GM12801 (cell line): ENCODE measurements around the gene SDC4.

Source experiments
- TF ChIP-seq, protein P1 (sequence below): IDR thresholded peaks from one replicate; pipeline ENCODE4 v1.5.1; 2011; ENCODE audit warnings: control low read depth; ENCODE audit not compliant: insufficient read length; ENCODE audit errors: extremely low read depth

Gene SDC4, protein sequence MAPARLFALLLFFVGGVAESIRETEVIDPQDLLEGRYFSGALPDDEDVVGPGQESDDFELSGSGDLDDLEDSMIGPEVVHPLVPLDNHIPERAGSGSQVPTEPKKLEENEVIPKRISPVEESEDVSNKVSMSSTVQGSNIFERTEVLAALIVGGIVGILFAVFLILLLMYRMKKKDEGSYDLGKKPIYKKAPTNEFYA

DNA sequence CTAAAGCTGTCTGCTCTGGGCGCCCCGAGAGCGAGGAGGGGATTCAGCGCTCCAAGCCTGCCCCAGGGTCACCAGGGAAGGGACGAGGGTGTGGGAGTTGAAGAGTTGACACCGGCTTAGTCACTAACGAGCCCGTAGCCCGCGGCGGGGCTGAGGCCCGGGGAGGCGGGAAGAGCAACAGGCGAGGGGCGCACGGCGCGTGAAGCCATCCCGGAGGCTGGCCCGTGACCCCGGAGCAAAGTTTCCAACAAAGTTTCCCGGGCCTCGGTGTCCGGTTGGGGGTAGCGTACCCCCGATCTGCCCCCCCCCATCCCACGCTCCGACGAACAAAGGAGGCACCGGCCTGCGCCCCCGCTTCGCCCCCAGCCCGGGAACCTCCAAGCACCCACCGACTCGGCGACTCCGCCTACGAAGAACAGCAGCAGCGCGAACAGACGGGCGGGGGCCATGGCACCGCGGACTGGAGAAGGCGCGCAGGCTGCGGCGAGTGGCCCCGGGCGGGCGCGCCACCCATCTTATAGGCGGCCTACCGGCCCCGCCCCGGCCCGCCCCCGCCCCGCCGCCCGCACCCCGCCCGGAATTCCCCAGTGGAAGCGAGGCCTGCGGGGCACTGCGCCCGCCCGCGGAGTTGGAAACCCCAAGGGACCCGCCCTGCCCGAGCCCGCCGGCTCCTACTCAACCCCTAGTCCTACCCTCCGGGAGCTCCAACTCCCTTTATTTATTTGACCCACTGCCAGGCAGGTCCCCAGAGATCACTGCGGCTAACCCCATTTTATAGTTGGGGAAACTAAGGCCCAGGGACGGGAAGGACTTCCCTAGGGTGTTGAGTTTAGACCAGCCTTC is at the start of gene SDC4:
Gene SDC4 (minus strand): TSS at position 489 of the 843 bp plus-strand sequence. CDS start 40 bp downstream, at position 449.
- TF ChIP-seq, protein P1, sequence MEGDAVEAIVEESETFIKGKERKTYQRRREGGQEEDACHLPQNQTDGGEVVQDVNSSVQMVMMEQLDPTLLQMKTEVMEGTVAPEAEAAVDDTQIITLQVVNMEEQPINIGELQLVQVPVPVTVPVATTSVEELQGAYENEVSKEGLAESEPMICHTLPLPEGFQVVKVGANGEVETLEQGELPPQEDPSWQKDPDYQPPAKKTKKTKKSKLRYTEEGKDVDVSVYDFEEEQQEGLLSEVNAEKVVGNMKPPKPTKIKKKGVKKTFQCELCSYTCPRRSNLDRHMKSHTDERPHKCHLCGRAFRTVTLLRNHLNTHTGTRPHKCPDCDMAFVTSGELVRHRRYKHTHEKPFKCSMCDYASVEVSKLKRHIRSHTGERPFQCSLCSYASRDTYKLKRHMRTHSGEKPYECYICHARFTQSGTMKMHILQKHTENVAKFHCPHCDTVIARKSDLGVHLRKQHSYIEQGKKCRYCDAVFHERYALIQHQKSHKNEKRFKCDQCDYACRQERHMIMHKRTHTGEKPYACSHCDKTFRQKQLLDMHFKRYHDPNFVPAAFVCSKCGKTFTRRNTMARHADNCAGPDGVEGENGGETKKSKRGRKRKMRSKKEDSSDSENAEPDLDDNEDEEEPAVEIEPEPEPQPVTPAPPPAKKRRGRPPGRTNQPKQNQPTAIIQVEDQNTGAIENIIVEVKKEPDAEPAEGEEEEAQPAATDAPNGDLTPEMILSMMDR: no peak

DNA sequence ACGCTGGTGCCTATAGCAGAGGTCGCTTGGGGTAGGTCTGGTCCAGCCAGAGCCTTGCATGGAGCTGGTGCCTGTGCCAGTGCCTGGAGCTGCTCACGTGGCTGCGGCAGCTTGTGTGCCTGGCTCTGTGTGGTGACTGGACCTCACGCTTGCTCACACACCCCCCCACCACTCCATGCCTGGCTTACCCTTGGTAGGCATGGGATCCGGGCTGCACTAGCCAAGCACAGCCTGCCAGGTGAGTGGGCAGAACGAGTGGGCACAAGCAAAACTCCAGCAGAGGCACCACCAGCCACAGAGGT is 46.8 kb upstream of the SDC4 start:
- TF ChIP-seq, protein P1: no peak

DNA sequence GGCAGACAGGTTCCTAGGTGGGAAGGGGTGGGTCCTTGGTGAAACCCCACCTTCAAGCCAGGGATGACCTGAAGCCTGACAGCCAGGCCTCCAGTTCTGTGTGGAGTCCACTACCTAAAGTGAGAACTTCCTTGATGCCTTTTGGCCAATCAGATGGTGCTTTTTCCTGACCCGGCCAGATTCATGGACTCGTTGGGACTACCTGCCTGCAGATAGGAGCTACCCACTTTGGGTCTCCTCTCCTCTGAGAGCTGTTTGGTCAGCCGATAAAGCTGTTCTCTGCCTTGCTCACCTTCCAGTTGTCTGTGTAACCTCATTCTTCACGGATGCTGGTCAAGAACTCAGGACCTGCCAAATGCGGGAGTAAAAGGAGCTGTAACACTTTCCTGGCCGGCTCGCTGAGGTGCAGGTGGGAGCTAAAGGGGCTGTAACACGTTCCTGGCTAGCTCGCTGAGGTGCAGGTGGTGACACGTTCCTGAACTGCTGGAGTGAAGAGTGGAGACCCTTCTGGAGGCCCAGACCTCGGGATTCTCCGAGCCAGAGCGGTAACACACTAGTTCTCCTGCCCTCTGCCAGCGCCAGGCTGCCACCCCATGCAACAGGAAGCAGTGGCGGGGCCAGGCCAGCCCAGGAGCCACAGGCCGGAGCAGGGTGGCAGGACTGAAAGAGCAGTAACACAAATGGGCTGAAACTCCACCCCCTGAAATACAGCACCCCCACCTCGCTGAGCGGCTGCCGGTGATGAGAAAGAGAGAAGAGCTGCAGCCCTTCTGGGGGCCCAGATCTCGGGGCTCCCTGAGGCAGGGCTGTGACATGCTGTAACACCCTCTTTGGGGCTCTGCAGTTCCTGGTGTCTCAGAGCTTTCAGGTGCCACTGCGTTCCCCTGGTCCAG is 46.2 kb upstream of the SDC4 start:
- TF ChIP-seq, protein P1: no peak

DNA sequence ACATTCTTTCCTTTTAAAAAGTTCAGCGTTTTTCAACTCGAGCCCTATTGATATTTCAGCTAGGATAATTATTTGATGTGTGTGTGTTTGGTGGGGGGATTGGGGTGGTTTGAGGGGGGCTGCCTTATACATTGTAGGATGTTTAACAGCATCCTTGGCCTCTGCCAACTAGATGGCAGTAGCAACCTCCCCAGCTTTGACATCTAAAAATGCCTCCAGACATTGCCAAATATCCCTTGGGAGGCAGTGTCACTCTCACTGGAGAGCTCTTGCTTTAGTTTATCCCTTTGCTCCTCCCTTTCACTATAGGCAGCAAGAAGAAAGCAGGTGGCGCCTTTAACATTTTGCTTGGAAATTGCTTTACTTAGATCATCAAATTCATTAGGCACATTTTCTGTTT is 44.5 kb upstream of the SDC4 start:
- TF ChIP-seq, protein P1: no peak

DNA sequence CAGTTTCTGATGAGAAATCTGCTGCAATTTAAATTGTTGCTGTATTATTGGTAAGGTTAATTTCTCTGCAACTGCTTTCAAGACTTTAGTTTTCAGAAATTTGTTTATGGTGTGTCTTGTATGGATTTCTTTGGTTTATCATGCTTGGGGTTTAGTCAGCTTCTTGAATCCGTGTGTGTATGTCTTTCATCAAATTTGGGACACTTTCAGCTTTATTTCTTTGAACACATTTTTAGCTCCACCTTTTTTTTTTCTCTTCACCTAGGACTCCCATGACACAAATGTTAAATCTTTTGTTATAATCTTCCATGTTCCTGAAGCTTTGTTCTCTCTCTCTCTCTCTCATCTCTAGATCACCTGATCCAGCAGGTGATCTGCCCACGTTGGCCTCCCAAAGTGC is 43.3 kb upstream of the SDC4 start:
- TF ChIP-seq, protein P1: no peak

DNA sequence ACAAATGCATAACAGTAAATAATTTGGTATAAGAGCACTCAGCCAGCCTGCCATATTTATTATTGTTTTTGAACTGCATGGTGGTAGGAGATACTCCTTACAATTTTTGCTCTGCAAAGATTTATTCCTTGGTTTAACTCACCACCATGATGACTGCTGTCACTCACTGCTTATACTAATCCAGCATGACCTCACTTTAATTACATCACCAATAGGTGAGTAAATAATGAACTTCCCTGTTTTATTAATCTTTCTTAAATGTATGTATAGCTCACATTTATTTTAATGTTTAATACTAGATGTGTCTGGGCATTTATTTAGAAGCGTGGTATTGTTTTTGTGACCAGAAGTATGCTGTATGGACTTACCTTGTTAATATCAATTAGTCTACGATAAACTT is 42.7 kb upstream of the SDC4 start:
- TF ChIP-seq, protein P1: no peak

DNA sequence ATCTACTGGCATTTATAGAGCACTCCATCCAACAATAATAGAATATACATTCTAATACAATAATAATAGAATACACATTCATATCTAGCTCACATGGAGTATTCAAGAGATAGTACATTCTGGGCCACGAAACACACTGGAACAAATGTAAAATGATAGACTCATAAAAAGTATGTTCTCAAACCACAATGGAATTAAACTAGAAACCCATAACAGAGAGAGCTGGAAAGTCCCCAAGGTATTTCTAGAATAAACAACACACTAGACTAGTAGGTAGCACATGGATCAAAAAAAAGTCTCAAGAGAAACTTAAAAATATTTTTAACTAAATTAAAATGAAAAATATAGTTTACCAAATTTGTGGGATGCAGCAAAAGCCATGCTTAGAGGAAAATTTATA is 39.0 kb upstream of the SDC4 start:
- TF ChIP-seq, protein P1: no peak
